MM.1S (cell line): ENCODE data around the gene PHLDB1.

Experiments used
- EZH2 ChIP-seq: fragments of 300-600 bp; sonication (generic); optimal IDR thresholded peaks from 2 replicates; pipeline ENCODE3; 2017; ENCODE audit warnings: low read depth, mild to moderate bottlenecking, antibody characterized with exemption, low read length, mixed read lengths
- EZH2phosphoT487 ChIP-seq: fragments of 300-600 bp; sonication (generic); IDR thresholded peaks from 2 replicates; pipeline ENCODE4 v1.6.1; 2018; ENCODE audit warnings: antibody characterized with exemption, low read length
- TF ChIP-seq, protein P1 (sequence below): fragments of 300-600 bp; sonication (generic); IDR thresholded peaks from 2 replicates; pipeline ENCODE4 v1.5.1; 2016; ENCODE audit warnings: antibody characterized with exemption, low read length, mixed read lengths

- TF ChIP-seq, protein P1, sequence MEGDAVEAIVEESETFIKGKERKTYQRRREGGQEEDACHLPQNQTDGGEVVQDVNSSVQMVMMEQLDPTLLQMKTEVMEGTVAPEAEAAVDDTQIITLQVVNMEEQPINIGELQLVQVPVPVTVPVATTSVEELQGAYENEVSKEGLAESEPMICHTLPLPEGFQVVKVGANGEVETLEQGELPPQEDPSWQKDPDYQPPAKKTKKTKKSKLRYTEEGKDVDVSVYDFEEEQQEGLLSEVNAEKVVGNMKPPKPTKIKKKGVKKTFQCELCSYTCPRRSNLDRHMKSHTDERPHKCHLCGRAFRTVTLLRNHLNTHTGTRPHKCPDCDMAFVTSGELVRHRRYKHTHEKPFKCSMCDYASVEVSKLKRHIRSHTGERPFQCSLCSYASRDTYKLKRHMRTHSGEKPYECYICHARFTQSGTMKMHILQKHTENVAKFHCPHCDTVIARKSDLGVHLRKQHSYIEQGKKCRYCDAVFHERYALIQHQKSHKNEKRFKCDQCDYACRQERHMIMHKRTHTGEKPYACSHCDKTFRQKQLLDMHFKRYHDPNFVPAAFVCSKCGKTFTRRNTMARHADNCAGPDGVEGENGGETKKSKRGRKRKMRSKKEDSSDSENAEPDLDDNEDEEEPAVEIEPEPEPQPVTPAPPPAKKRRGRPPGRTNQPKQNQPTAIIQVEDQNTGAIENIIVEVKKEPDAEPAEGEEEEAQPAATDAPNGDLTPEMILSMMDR, result no peak
- no peak for TF ChIP-seq EZH2phosphoT487
- no peak for TF ChIP-seq EZH2
These were observed 39.0 kb downstream of the PHLDB1 start for GRCh38 chr11:118646393-118646792.
